Upper lobe of left lung (tissue), 6 donors: ENCODE data around the gene BCL2A1. TPM values are rescaled to one million over a fixed set of nuclear protein-coding genes. Genes with fewer than 3 reads are reported as not detected.

Source experiments
- ATAC-seq, 2 donors: fragments of 200-7000 bp; cut with Tn5 transposase; one replicate each; pipeline ENCODE4 v1.9.1; 2022; ENCODE audit warnings: mild to moderate bottlenecking in 2 of 2, moderate library complexity in 2 of 2; ENCODE audit not compliant: low FRiP score in 2 of 2
- DNase-seq, 2 donors: peaks; one replicate each; pipeline ENCODE4 v3.0.0-alpha.2; 2019 to 2020
- H3K27ac ChIP-seq, 4 donors: fragments of 200-600 bp; sonication (generic); one replicate each; pipeline ENCODE4 v1.5.1; 2016 to 2019
- H3K27me3 ChIP-seq, 4 donors: fragments of 200-600 bp; sonication (generic); one replicate each; pipeline ENCODE4 v1.5.1; 2017 to 2019
- H3K36me3 ChIP-seq, 4 donors: fragments of 200-600 bp; sonication (generic); one replicate each; pipeline ENCODE4 v1.5.1; 2016 to 2019
- H3K4me1 ChIP-seq, 4 donors: fragments of 200-600 bp; sonication (generic); one replicate each; pipeline ENCODE4 v1.5.1; 2018 to 2019
- H3K4me3 ChIP-seq, 4 donors: fragments of 200-600 bp; sonication (generic); one replicate each; pipeline ENCODE4 v1.5.1; 2017 to 2019; ENCODE audit warnings: mild to moderate bottlenecking in 2 of 4, moderate library complexity in 1 of 4
- H3K9me3 ChIP-seq, 4 donors: fragments of 200-600 bp; sonication (generic); one replicate each; pipeline ENCODE4 v1.5.1; 2018 to 2019
- CTCF ChIP-seq, 6 experiments: fragments of 450-650 bp in 4 of 6; fragments of 200-600 bp in 2 of 6; sonication (generic) in 2 of 6; IDR thresholded peaks; one replicate each; pipeline ENCODE4 v1.5.1; 2016 to 2019; ENCODE audit warnings: antibody characterized with exemption in 6 of 6
- EP300 ChIP-seq, 4 donors: sonication (generic); formaldehyde crosslinking; IDR thresholded peaks; one replicate each; pipeline ENCODE4 v1.5.1; 2017; ENCODE audit warnings: antibody characterized with exemption in 4 of 4, control low read depth in 2 of 4
- POLR2A ChIP-seq, 4 donors: fragments of 450-650 bp; IDR thresholded peaks; one replicate each; pipeline ENCODE4 v1.5.1; 2016 to 2017; ENCODE audit warnings: antibody characterized with exemption in 4 of 4, mild to moderate bottlenecking in 2 of 4
- POLR2AphosphoS5 ChIP-seq, 2 donors: sonication (generic); formaldehyde crosslinking; IDR thresholded peaks; one replicate each; pipeline ENCODE4 v1.5.1; 2017; ENCODE audit warnings: antibody characterized with exemption in 2 of 2
- WGBS, 2 donors: methylation state at CpG; one replicate each; pipeline ENCODE4 v1.1.5; 2017 to 2018; 5-methylcytosine and 5-hydroxymethylcytosine counted together
- total RNA-seq, 6 donors: library from RNA; depleted of rRNA in 4 of 6; stranded (reverse); fragments of >200 nt in 4 of 6; gene quantifications; one replicate each; pipeline versions ENCODE4 v1.1.0 to v1.2.1, GENCODE V29; 2016 to 2021
- donor health status: DM: no; HTN: no; CAD: no; lungs with moderate emphysema.
- donor health status: DM: no; HTN: yes; CAD: no; lungs with severe emphysema.

BCL2A1 gene
- total RNA-seq, 6 donors from 2014 or later: 11.5 to 81.9 (median 43.7) TPM

DNA sequence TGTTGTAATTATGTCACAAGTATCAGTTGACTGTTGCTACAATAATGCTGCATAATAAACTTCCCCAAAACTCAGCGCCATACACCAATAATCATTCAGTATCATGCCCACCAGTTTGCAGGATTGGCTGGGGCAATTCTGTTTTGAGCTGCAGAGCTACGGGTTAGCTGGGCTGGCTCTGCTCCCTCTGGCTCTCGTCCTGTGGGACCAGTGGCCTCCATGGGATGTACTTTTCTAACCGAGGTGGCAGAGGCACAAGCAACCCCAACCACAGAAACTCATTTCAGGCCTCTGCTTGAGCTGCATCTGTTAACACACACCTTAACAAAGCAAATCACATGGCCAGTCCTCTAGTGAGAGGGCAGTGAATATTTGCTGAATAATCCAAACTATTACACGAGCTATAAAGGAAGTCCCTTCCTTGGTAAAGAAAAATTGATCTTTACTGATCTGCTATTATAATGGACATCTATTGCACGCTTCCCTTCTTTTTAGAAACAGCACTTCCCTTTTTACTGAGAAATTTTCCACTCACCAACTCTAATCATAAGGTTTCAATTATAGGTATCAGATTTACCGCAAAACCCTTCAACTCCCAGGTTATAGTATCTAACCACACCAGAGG is 10.9 kb upstream of the BCL2A1 start:
- DNase-seq (no peak), ATAC-seq (peak in 1 of 2 donors; percentile 21)
- no peaks in the 10 kb centered on the region for H3K27me3 ChIP-seq
- H3K36me3 ChIP-seq: no peaks in the 10 kb centered on the region
- H3K27ac ChIP-seq: peak overlapping the region; percentile 21 to 80 (median 49)
- WGBS, 2 donors: 54 to 72% methylated on average over 5 to 7 of the region's 7 CpGs
- TF ChIP-seq POLR2AphosphoS5 (IDR thresholded peaks at IDR 0.05) (no peak), EP300 (IDR thresholded peaks at IDR 0.05) (no peak), CTCF (IDR thresholded peaks at IDR 0.05) (no peak)
- peaks cover 6 to 19% (median 11%) of the 10 kb centered on the region in 4 donors for H3K4me1 ChIP-seq
- no peak overlapping the region for H3K4me3 ChIP-seq
- no peaks in the 10 kb centered on the region for H3K9me3 ChIP-seq

- peak; percentile 73 to 82 for ATAC-seq
- no peaks in the 10 kb centered on the region for H3K27me3 ChIP-seq
- no peaks in the 10 kb centered on the region for H3K36me3 ChIP-seq
- WGBS, 2 donors: 48 to 73% methylated on average over 5 of the region's 5 CpGs
- peaks cover 6 to 20% (median 11%) of the 10 kb centered on the region in 4 donors for H3K4me1 ChIP-seq
- no peak for DNase-seq
- no peak overlapping the region for H3K4me3 ChIP-seq
- H3K9me3 ChIP-seq: no peaks in the 10 kb centered on the region
- H3K27ac ChIP-seq: peak overlapping the region; percentile 79 to 85 (median 80)
- TF ChIP-seq CTCF (IDR thresholded peaks at IDR 0.05) (no peak), EP300 (IDR thresholded peaks at IDR 0.05) (peak in 2 of 4 donors; percentile 15 to 85), POLR2A (IDR thresholded peaks at IDR 0.05) (peak in 1 of 4 donors; percentile 62), POLR2AphosphoS5 (IDR thresholded peaks at IDR 0.05) (peak in 1 of 2 donors; percentile 68)
Measured at GRCh38 chr15:79978655-79979514, 7.9 kb upstream of the BCL2A1 start.

DNA sequence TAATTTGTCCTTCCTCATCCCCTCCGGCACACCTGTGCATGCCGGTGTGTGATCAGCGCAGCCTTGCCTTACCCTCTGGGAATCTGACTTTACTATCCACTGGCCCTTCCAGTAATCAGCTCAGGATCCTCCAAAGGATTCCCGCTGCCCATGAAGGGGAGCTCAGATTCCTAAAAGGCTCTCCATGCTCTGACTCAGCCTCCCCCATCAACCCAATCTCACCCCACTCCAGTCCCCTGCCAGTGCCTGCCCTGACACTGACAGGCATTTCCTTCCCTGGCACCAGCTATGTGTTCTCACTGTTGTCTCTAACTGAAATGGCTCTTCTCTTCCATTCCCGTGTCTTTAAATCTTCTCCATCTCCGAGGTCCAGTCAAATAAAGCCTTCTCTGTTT is 7.3 kb upstream of the BCL2A1 start:
- H3K4me3 ChIP-seq: no peak overlapping the region
- H3K27me3 ChIP-seq: no peaks in the 10 kb centered on the region
- peak overlapping the region; percentile 79 to 85 (median 80) for H3K27ac ChIP-seq
- H3K4me1 ChIP-seq: peaks cover 6 to 20% (median 11%) of the 10 kb centered on the region in 4 donors
- no peaks in the 10 kb centered on the region for H3K36me3 ChIP-seq
- 73 to 85% methylated on average over 6 of the region's 6 CpGs for WGBS, 2 donors
- ATAC-seq (no peak), DNase-seq (no peak)
- TF ChIP-seq CTCF (IDR thresholded peaks at IDR 0.05) (no peak), POLR2AphosphoS5 (IDR thresholded peaks at IDR 0.05) (no peak), POLR2A (IDR thresholded peaks at IDR 0.05) (no peak), EP300 (IDR thresholded peaks at IDR 0.05) (no peak)
- H3K9me3 ChIP-seq: no peaks in the 10 kb centered on the region

DNA sequence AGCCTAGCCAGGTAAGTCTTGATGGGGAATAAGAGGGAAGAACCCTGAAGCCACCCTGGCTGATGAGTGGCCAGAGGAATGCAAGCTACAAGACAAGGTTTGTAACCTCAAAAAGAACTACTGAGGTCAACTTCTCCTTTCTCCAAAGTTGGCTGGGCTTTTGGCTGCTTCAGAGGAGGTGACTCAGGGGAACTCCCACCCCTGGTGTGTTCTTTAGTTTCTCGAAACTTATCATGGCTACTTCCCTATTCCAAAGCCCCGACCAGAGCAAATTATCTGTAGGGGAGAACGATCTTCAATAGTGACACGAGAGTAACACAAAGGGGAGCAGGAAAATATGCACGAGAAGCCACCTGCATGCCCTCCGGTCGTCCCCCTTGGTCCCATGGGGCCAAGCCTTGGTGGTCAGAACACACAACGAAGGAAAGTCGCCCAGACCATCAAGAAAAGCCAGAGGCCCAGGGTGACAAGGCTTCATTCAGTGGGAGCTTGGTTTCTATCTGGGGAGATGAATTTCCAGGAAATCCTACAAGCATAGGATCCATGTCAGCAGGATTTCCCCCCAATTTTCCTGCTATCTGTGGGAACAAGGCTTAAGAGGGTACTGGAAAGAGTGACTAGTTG is 6.5 kb upstream of the BCL2A1 start:
- H3K9me3 ChIP-seq: no peaks in the 10 kb centered on the region
- DNase-seq (peak in 1 of 2 donors; percentile 66), ATAC-seq (peak; percentile 65 to 82)
- peak in 1 of 4 donors; percentile 12 for TF ChIP-seq POLR2A (IDR thresholded peaks at IDR 0.05)
- TF ChIP-seq CTCF (IDR thresholded peaks at IDR 0.05): no peak
- H3K27ac ChIP-seq: peak overlapping the region; percentile 79 to 85 (median 80)
- H3K36me3 ChIP-seq: no peaks in the 10 kb centered on the region
- H3K27me3 ChIP-seq: no peaks in the 10 kb centered on the region
- H3K4me3 ChIP-seq: no peak overlapping the region
- peaks cover 6 to 20% (median 11%) of the 10 kb centered on the region in 4 donors for H3K4me1 ChIP-seq
- WGBS, 2 donors: 71 to 87% methylated on average over 9 of the region's 9 CpGs
